Liver (tissue), 9 donors: Measurements from ENCODE around the gene AP1G1. TPM values are rescaled to one million over a fixed set of nuclear protein-coding genes. Genes with fewer than 3 reads are reported as not detected.

ENCODE experiments used
- DNase-seq: peaks from one replicate; pipeline ENCODE4 v3.0.0-alpha.2; 2017; ENCODE audit warnings: low spot score
- H3K27ac ChIP-seq, 2 donors: one replicate each; pipeline ENCODE4 v1.7.0; 2013; ENCODE audit warnings: inconsistent platforms in 2 of 2, low read length in 2 of 2, control low read depth in 1 of 2, low read depth in 1 of 2, mild to moderate bottlenecking in 1 of 2
- H3K27me3 ChIP-seq, 4 donors: one replicate each; pipeline versions ENCODE4 v1.6.1 to v1.7.0; 2013; ENCODE audit warnings: low read length in 3 of 4, inconsistent platforms in 1 of 4, mild to moderate bottlenecking in 1 of 4, moderate library complexity in 1 of 4; ENCODE audit not compliant: control insufficient read depth in 4 of 4, insufficient read depth in 4 of 4
- H3K36me3 ChIP-seq, 4 donors: one replicate each; pipeline versions ENCODE4 v1.6.1 to v1.7.0; 2013; ENCODE audit warnings: low read length in 3 of 4, mild to moderate bottlenecking in 3 of 4, low read depth in 1 of 4, moderate library complexity in 1 of 4; ENCODE audit not compliant: control insufficient read depth in 4 of 4, insufficient read depth in 3 of 4
- H3K4me1 ChIP-seq, 4 donors: one replicate each; pipeline versions ENCODE4 v1.6.1 to v1.7.0; 2013; ENCODE audit warnings: low read length in 3 of 4, mild to moderate bottlenecking in 3 of 4, moderate library complexity in 1 of 4; ENCODE audit not compliant: control insufficient read depth in 4 of 4, insufficient read depth in 4 of 4
- H3K4me3 ChIP-seq, 3 donors: one replicate each; pipeline versions ENCODE4 v1.6.1 to v1.7.0; 2013; ENCODE audit warnings: low read length in 3 of 3, control low read depth in 1 of 3, low read depth in 1 of 3, mild to moderate bottlenecking in 1 of 3
- H3K9ac ChIP-seq, 2 donors: one replicate each; pipeline ENCODE4 v1.7.0; 2013; ENCODE audit warnings: low read length in 2 of 2, mild to moderate bottlenecking in 2 of 2, moderate library complexity in 2 of 2, control low read depth in 1 of 2, low read depth in 1 of 2
- H3K9me3 ChIP-seq, 4 donors: one replicate each; pipeline versions ENCODE4 v1.6.1 to v1.7.0; 2013; ENCODE audit warnings: low read length in 3 of 4; ENCODE audit not compliant: control insufficient read depth in 4 of 4
- CTCF ChIP-seq: fragments of 150-350 bp; IDR thresholded peaks from 2 replicates; pipeline ENCODE4 v1.5.1; 2017; ENCODE audit warnings: improper control_type of control experiment, low read depth, low read length; ENCODE audit not compliant: missing input control
- EGR1 ChIP-seq, 2 donors: IDR thresholded peaks; 2 replicates each; pipeline ENCODE4 v1.6.1; 2016 to 2018; ENCODE audit warnings: antibody characterized with exemption in 2 of 2, low read depth in 2 of 2
- HNF4G ChIP-seq: IDR thresholded peaks from 2 replicates; pipeline ENCODE4 v1.6.1; 2016; ENCODE audit warnings: antibody characterized with exemption
- MAX ChIP-seq: IDR thresholded peaks from 2 replicates; pipeline ENCODE4 v1.6.1; 2016; ENCODE audit warnings: antibody characterized with exemption
- REST ChIP-seq: IDR thresholded peaks from 2 replicates; pipeline ENCODE4 v1.6.1; 2016; ENCODE audit warnings: antibody characterized with exemption, mild to moderate bottlenecking
- SP1 ChIP-seq: IDR thresholded peaks from 2 replicates; pipeline ENCODE4 v1.6.1; 2018; ENCODE audit warnings: antibody characterized with exemption, mild to moderate bottlenecking
- TAF1 ChIP-seq: conservative IDR thresholded peaks from 2 replicates; pipeline ENCODE4 v1.6.1; 2016; ENCODE audit warnings: antibody characterized with exemption, mild to moderate bottlenecking
- WGBS: extraction: QIAGEN DNeasy Blood & Tissue Kit; methylation state at CpG from one replicate; pipeline ENCODE4 v1.1.7; 2013; 5-methylcytosine and 5-hydroxymethylcytosine counted together
- polyA plus RNA-seq, 2 donors: library from polyadenylated mRNA; stranded (reverse) in 1 of 2; unstranded in 1 of 2; fragments of 200-250 nt in 1 of 2; fragments of >200 nt in 1 of 2; fragmentation: Nextera tagmentation in 1 of 2; extraction: Ambion mirVana in 1 of 2; gene quantifications; one replicate each; pipeline versions ENCODE4 v1.2.1 to v1.2.3, GENCODE V29; 2013 to 2015
- total RNA-seq, 2 donors: library from RNA; depleted of rRNA; stranded (reverse); fragments of >200 nt; gene quantifications; one replicate each; pipeline ENCODE4 v1.2.3, GENCODE V29; 2014
- donor health status: healthy.
- donor health status: healthy.
- donor health status: healthy.
- donor health status: healthy.
- donor health status: healthy.

AP1G1 gene
- total and polyA plus RNA-seq, 4 donors = 11.4 to 64.4 (median 32.8) TPM

GRCh38 chr16:71707199-71707598 lies 101.4 kb downstream of the AP1G1 start (continued):
- TF ChIP-seq CTCF = no peak
- no peak for TF ChIP-seq MAX
- TF ChIP-seq HNF4G = no peak

GRCh38 chr16:71706046-71706445 lies 102.6 kb downstream of the AP1G1 start:
- Histone ChIP-seq H3K4me3 (no peak overlapping the region), H3K9ac (no peak overlapping the region), H3K36me3 (peaks cover 0 to 1% (median 0%) of the 10 kb centered on the region in 4 donors), H3K9me3 (no peaks in the 10 kb centered on the region), H3K4me1 (no peaks in the 10 kb centered on the region), H3K27me3 (no peaks in the 10 kb centered on the region), H3K27ac (no peak overlapping the region)
- no peak for DNase-seq
- WGBS = 97% methylated on average over 2 of the region's 2 CpGs
- TF ChIP-seq SP1 (no peak), EGR1 (IDR thresholded peaks at IDR 0.05; ENCODE audit: low read depth in 2 of 2) (no peak), REST (no peak)

GRCh38 chr16:71703333-71703732 lies 105.3 kb downstream of the AP1G1 start:
- Histone ChIP-seq H3K27ac (no peak overlapping the region), H3K9ac (no peak overlapping the region), H3K9me3 (no peaks in the 10 kb centered on the region), H3K4me3 (no peak overlapping the region), H3K36me3 (peaks cover 0 to 5% (median 1%) of the 10 kb centered on the region in 4 donors), H3K27me3 (no peaks in the 10 kb centered on the region), H3K4me1 (no peaks in the 10 kb centered on the region)
- no peak for DNase-seq
- TF ChIP-seq TAF1 (no peak), REST (no peak), HNF4G (no peak), EGR1 (IDR thresholded peaks at IDR 0.05; ENCODE audit: low read depth in 2 of 2) (no peak)
- 93% methylated on average over 1 of the region's 1 CpG for WGBS
